ENCODE measurements around the gene TM6SF1. TPM values are rescaled to one million over a fixed set of nuclear protein-coding genes. Genes with fewer than 3 reads are reported as not detected.

Gene TM6SF1
- total RNA-seq, 4 donors from 2014 or later = 9.5 to 34.3 (median 14.0) TPM

DNA sequence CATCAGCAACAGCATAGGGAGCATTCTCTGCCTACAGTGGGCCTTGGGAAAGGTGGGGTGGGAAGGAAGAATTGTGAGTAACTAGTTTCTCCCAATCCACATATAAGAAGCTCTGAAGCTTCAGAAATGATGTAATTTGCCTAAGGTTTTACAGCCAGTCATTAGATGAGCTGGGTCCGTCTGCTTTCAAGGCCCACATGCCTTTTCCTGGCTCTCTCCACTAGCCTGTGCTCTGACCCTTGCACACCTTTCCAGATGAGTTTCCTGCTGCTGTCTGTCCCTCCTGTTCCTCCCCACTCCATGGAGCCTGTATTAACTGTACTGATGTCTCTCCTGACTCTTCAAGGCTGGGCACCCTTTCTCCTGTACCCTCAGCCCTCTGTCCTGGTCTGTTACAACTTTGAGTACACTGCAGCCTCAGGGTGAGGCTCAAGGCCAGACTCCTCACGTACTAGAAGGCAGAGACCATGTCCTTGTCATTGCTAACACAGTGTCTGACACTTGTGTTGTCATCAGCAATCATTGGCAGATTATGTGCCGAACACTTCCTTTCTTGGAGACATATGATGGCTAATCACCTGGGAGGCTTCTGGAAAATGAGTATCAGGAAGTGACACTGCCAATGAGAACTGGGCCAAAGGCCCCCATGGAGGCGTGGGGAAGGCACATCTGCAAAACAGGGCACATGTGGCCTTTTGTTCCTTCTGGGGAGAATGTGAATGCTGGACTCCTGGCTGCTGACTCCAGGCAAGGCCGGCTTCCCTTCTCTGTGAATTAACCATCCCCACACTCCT is 6.6 kb downstream of the TM6SF1 start:
- TF ChIP-seq, protein P1, sequence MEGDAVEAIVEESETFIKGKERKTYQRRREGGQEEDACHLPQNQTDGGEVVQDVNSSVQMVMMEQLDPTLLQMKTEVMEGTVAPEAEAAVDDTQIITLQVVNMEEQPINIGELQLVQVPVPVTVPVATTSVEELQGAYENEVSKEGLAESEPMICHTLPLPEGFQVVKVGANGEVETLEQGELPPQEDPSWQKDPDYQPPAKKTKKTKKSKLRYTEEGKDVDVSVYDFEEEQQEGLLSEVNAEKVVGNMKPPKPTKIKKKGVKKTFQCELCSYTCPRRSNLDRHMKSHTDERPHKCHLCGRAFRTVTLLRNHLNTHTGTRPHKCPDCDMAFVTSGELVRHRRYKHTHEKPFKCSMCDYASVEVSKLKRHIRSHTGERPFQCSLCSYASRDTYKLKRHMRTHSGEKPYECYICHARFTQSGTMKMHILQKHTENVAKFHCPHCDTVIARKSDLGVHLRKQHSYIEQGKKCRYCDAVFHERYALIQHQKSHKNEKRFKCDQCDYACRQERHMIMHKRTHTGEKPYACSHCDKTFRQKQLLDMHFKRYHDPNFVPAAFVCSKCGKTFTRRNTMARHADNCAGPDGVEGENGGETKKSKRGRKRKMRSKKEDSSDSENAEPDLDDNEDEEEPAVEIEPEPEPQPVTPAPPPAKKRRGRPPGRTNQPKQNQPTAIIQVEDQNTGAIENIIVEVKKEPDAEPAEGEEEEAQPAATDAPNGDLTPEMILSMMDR (IDR thresholded peaks at IDR 0.05; ENCODE audit: low read depth) = no peak

DNA sequence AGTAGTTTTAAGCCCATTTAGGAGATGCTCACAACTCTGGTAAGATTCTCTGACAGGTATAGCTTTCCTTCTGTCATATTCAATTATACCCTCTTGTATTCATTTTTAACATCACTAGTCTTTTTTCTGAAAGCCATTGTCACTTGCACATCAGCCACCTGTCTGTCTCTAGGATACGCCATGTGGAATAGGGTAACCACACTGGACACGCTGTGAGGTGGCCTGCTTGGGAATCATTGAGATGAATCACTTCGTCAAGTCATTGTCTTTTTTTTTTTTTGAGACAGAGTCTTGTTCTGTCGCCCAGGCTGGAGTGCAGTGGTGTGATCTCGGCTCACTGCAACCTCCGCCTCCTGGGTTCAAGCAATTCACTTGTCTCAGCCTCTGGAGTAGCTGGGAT is 7.4 kb downstream of the TM6SF1 start:
- TF ChIP-seq, protein P1 (IDR thresholded peaks at IDR 0.05; ENCODE audit: low read depth) = no peak

DNA sequence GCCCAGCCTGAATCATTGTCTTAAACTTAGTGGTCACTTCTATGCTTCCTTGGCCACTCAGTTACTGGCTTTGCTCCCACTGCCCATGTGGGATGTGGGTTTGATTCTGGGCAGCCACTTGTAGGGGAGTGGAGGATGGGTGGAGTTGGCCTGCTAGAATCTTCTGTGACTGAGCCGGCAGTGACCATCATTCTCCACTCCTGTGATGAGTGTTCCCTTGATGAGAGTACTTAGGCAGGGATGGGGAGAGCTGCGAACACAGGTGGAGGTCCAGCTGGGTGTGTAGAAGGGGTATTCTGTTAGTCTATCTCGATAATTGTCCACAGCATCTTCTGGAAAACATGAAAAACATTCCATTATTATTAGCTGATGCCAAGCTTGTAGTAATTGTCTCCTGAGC is 8.0 kb downstream of the TM6SF1 start:
- TF ChIP-seq, protein P1 (IDR thresholded peaks at IDR 0.05; ENCODE audit: low read depth) = no peak

DNA sequence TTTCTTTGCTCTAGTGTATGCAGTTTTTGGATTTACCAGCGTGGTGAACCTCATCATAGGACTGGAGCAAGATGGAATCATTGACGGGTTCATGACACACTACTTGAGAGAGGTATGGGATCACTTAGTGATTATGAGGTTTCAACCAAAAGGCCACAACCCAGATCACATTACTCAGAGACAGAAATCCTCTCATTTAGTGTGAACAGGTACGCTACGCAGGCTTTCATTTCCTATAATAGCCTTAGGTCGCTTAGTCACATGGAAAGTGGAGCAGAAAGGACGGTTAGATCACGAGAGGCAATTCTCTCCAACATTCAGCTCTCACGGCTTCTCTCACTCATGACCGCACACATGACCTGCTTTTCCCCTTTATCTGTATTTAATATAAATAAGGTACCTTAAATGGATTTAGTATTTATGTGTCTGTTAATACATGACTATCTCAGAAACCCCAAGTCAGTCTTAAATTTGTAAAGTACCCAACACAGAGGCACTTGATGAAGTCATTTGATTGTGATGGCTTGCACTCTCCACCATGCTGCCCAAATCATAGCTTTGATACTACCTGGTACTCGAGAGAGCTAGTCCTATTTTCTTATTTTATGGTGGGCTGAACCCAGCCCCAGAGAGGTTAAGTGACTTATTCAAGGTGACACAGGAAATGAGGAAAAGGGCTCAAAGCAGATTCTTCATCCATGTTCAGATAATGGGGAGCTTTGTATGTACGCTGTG is 8.6 kb downstream of the TM6SF1 start:
- TF ChIP-seq, protein P1 (IDR thresholded peaks at IDR 0.05; ENCODE audit: low read depth) = no peak

DNA sequence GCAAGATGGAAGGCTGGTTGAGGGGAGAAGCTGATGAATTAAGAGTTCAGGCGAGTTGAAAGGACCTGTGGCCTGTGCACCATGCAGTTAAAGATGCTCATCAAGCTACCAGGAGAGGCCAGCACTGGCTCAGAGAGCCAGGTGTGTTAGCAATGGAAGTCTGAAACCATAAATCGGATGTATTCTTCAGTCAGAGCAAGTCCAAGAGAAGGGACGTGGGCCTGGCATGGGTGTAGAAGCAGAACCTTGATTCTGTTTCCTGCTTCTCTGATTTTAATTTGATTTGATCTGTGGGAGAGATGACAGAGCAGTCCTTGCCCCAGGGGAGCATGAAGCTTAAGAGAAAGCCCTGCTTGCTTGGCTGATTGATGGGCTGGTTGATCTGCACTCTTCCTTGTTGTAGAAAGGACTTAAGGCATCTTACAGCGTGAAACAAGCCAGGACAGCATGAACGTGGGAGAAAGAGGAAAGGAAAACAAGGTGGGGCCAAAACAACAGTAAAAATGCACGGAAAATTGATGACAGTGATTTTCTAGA is 10.9 kb downstream of the TM6SF1 start:
- TF ChIP-seq, protein P1 (IDR thresholded peaks at IDR 0.05; ENCODE audit: low read depth) = no peak

DNA sequence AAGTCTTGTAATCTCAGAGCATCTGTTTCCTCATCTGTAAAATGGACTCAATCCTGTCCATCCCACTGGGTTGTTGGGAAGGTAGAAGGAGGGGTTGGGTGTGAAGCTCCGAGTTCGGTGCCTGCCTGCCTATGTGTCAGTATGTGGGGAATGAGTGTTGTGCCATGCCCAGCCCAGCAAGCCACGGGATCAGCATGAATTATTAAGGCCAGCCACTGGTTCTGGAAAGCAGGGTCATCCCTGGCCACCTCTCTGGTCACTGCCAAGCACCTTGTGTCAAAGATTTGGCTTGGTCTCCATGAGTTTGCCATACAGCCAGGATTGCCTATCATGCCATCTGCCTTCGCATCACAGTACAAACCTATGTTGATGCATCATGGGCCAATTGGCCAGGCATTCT is 11.5 kb downstream of the TM6SF1 start:
- TF ChIP-seq, protein P1 (IDR thresholded peaks at IDR 0.05; ENCODE audit: low read depth) = no peak

DNA sequence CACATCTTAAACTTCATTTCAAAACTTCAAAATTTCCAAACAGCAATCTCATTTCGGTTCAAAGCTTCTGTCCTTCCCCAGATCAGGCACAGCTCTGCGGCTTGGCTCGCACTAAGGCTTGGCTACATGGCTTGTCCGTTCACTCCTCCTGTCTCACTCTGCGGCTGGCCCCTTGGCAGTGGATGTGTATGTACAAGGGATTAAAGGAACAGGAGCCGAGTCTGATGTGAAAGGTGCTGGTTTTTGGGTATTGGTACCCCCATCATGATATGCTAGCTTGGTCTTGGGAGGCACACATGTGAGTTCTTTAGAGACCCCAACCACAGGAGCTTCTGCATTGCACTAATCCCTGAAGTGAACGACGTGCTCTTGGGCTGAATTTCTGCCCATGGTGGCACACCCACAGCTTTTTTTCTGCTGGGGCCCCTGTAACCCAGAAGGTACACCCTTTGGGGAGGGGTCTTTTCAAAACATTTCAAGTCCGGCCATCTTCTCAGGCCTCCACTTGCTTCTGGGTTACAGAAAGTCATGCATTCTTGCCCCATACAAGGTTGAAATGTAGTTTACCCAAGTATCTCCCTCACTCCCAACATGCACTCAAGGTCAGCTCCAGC is 12.6 kb downstream of the TM6SF1 start:
- TF ChIP-seq, protein P1 (IDR thresholded peaks at IDR 0.05; ENCODE audit: low read depth) = no peak

All from subcutaneous adipose tissue (tissue), 4 donors.